Sigmoid colon (tissue), 3 donors: ENCODE measurements around the gene DAB2IP.

Source experiments
- CTCF ChIP-seq, 4 experiments: fragments of 450-650 bp in 3 of 4; fragments of 200-600 bp in 1 of 4; IDR thresholded peaks; one replicate each; pipeline ENCODE4 v1.5.1; 2016 to 2019; ENCODE audit warnings: antibody characterized with exemption in 4 of 4, mild to moderate bottlenecking in 3 of 4, moderate library complexity in 2 of 4
- POLR2A ChIP-seq, 2 donors: fragments of 450-650 bp; IDR thresholded peaks; one replicate each; pipeline ENCODE4 v1.6.1; 2016; ENCODE audit warnings: antibody characterized with exemption in 2 of 2, mild to moderate bottlenecking in 2 of 2, moderate library complexity in 2 of 2

GRCh38 chr9:121610638-121610953 lies 40.8 kb upstream of the DAB2IP start:
- TF ChIP-seq CTCF (IDR thresholded peaks at IDR 0.05), result no peak
- no peak for TF ChIP-seq POLR2A (IDR thresholded peaks at IDR 0.05)
